Caco-2 (cell line): ENCODE data around the gene GABPA. TPM values are rescaled to one million over a fixed set of nuclear protein-coding genes. Genes with fewer than 3 reads are reported as not detected.
"Not testable (repeated sequence)": the region's sequence is repeated elsewhere in the genome, so short reads cannot be mapped to it uniquely, and the experiment has no call there.

Experiments used
- BruUV-seq: library from RNA; stranded (reverse); fragments of 400-500 nt; replicated peaks from 2 replicates; lab custom pipeline; 2021; lab: Mats Ljungman, UMichigan
- CTCF ChIA-PET: fragments of 300-600 bp; sonication (Branson Sonifier 250); formaldehyde crosslinking; loops from one replicate; lab custom pipeline; 2022; ENCODE audit warnings: antibody characterized with exemption; lab: Charles Lee
- POLR2A ChIA-PET: fragments of 300-600 bp; sonication (Branson Sonifier 250); formaldehyde crosslinking; loops from one replicate; lab custom pipeline; 2022; ENCODE audit warnings: antibody characterized with exemption; lab: Charles Lee
- DNase-seq, 2 experiments: peaks; one replicate each; pipeline versions ENCODE4 v3.0.0 to v3.0.0-alpha.2; 2020 to 2022
- H3K27me3 ChIP-seq: replicated peaks from 2 replicates; pipeline ENCODE4 v1.6.0; 2011; ENCODE audit warnings: low read length; ENCODE audit not compliant: control insufficient read depth, insufficient read depth
- H3K36me3 ChIP-seq: 2 replicates; pipeline ENCODE4 v1.5.1; 2011; ENCODE audit warnings: low read length; ENCODE audit not compliant: control insufficient read depth, insufficient read depth
- H3K4me1 ChIP-seq: fragments of 250-450 bp; sonication (Bioruptor Pico); 2 replicates; pipeline ENCODE4 v1.5.1; 2020; ENCODE audit warnings: mild to moderate bottlenecking
- H3K4me3 ChIP-seq: 2 replicates; pipeline ENCODE4 v1.5.1; 2011; ENCODE audit warnings: low read depth, mild to moderate bottlenecking, control low read depth, low read length
- H3K9me3 ChIP-seq: fragments of 250-450 bp; sonication (Bioruptor Pico); 2 replicates; pipeline ENCODE4 v1.5.1; 2020; ENCODE audit warnings: mild to moderate bottlenecking, moderate library complexity
- H3K27ac Mint-ChIP-seq: one replicate; pipeline ENCODE4 v1.8.0; 2022; ENCODE audit warnings: mixed read lengths; ENCODE audit not compliant: unreplicated experiment
- H3K27me3 Mint-ChIP-seq: one replicate; pipeline ENCODE4 v1.8.0; 2022; ENCODE audit warnings: mixed read lengths; ENCODE audit not compliant: insufficient read depth, unreplicated experiment
- H3K36me3 Mint-ChIP-seq: one replicate; pipeline ENCODE4 v1.8.0; 2022; ENCODE audit warnings: mild to moderate bottlenecking, mixed read lengths; ENCODE audit not compliant: insufficient read depth, unreplicated experiment
- H3K4me1 Mint-ChIP-seq: one replicate; pipeline ENCODE4 v1.8.0; 2022; ENCODE audit warnings: low read depth, mixed read lengths; ENCODE audit not compliant: unreplicated experiment
- H3K4me3 Mint-ChIP-seq: one replicate; pipeline ENCODE4 v1.8.0; 2022; ENCODE audit warnings: mild to moderate bottlenecking, moderate library complexity, mixed read lengths; ENCODE audit not compliant: unreplicated experiment
- H3K9me3 Mint-ChIP-seq: one replicate; pipeline ENCODE4 v1.8.0; 2022; ENCODE audit warnings: mixed read lengths; ENCODE audit not compliant: unreplicated experiment
- intact Hi-C: fragments of 100-400 bp; cut with micrococcal nuclease; formaldehyde crosslinking; loops from one replicate; pipeline ENCODE4 v1.10.0; 2022; ENCODE audit not compliant: unreplicated experiment
- total RNA-seq: library from RNA; stranded (reverse); gene quantifications from 2 replicates; pipeline ENCODE4 v1.2.3, GENCODE V29; 2022
- TF ChIP-seq, protein P1 (sequence below), 2 experiments: fragments of 200-600 bp in 1 of 2; IDR thresholded peaks; 1 replicate in 1 of 2; 2 replicates in 1 of 2; pipeline versions ENCODE4 v1.5.1 to v1.8.0; 2011 to 2022; ENCODE audit warnings: antibody characterized with exemption in 1 of 2, control low read depth in 1 of 2, inconsistent platforms in 1 of 2, low read depth in 1 of 2, low read length in 1 of 2, mild to moderate bottlenecking in 1 of 2, moderate library complexity in 1 of 2; ENCODE audit not compliant: insufficient read depth in 1 of 2, severe bottlenecking in 1 of 2, unreplicated experiment in 1 of 2

The GABPA gene
- total RNA-seq, 1 experiment from 2014 or later: 17.4 TPM

DNA sequence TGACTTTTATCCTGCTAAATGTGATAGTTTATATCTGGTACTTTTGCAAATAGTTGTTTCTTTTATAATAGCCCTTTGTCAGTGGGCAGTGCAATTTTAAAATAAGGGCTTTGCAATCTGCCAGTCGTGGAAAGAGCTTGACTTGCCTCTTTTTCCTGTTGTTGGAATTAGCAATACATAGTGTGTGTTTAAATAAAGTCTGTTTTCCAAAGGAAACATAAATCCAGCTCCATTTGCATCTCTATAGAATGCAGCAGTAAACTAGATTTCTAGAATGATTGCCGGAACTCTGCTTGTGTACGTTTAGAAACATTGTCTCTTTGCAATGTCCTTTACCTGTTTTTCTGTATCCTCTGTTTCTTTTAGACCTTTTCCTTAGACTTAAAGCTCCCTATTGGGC is 33.1 kb downstream of the GABPA start:
- CTCF ChIA-PET: interaction anchor here (1.0 kb wide), 1 partner anchor 34 kb away, joined by 4 read pairs; no protein-coding TSS in a partner anchor

DNA sequence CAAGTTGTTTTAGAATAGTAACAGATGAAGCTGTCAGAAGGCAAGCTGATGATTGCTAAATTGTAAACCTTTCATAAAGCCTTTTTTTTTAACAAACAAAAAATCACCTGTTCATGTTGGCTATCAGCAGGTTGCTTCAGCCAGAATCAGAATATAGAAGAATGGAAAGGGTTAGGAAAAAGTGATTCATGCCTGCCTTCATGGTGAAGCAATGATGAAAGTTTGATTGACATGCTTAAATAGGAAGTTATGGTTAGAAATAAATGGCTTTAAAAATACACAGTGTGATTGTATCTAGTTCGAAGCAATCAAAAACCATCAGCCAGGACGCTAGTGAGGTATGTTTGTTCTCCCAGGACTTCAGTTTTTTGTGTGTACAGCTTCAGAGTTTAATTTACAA is 37.9 kb downstream of the GABPA start:
- no peak for DNase-seq
- intact Hi-C loops: no loop called here
- Mint-ChIP-seq H3K27me3 (no peaks in the 10 kb centered on the region), H3K36me3 (no peaks in the 10 kb centered on the region), H3K4me3 (no peak overlapping the region), H3K4me1 (no peaks in the 10 kb centered on the region), H3K27ac (no peak overlapping the region), H3K9me3 (no peaks in the 10 kb centered on the region)
- BruUV-seq: no TSS peak
- Histone ChIP-seq H3K4me3 (no peak overlapping the region), H3K9me3 (no peaks in the 10 kb centered on the region), H3K36me3 (no peaks in the 10 kb centered on the region), H3K27me3 (no peaks in the 10 kb centered on the region), H3K4me1 (no peaks in the 10 kb centered on the region)
- TF ChIP-seq, protein P1, sequence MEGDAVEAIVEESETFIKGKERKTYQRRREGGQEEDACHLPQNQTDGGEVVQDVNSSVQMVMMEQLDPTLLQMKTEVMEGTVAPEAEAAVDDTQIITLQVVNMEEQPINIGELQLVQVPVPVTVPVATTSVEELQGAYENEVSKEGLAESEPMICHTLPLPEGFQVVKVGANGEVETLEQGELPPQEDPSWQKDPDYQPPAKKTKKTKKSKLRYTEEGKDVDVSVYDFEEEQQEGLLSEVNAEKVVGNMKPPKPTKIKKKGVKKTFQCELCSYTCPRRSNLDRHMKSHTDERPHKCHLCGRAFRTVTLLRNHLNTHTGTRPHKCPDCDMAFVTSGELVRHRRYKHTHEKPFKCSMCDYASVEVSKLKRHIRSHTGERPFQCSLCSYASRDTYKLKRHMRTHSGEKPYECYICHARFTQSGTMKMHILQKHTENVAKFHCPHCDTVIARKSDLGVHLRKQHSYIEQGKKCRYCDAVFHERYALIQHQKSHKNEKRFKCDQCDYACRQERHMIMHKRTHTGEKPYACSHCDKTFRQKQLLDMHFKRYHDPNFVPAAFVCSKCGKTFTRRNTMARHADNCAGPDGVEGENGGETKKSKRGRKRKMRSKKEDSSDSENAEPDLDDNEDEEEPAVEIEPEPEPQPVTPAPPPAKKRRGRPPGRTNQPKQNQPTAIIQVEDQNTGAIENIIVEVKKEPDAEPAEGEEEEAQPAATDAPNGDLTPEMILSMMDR (IDR thresholded peaks at IDR 0.05; ENCODE audit: insufficient read depth in 1 of 2, low read depth in 1 of 2, low read length in 1 of 2, severe bottlenecking in 1 of 2, unreplicated experiment in 1 of 2): no peak
- POLR2A ChIA-PET: no interaction called here
- CTCF ChIA-PET: no interaction called here

More for the DNA sequence above, 33.1 kb downstream of the GABPA start:
- no peaks in the 10 kb centered on the region for H3K9me3 ChIP-seq
- Mint-ChIP-seq H3K9me3 (no peaks in the 10 kb centered on the region), H3K4me3 (no peak overlapping the region), H3K36me3 (peaks cover 17% of the 10 kb centered on the region), H3K27ac (no peak overlapping the region), H3K27me3 (no peaks in the 10 kb centered on the region), H3K4me1 (no peaks in the 10 kb centered on the region)
- H3K36me3 ChIP-seq: no peaks in the 10 kb centered on the region
- H3K27me3 ChIP-seq: no peaks in the 10 kb centered on the region
- H3K4me1 ChIP-seq: no peaks in the 10 kb centered on the region
- TF ChIP-seq, protein P1 (IDR thresholded peaks at IDR 0.05; ENCODE audit: insufficient read depth in 1 of 2, low read depth in 1 of 2, low read length in 1 of 2, severe bottlenecking in 1 of 2, unreplicated experiment in 1 of 2): no peak
- intact Hi-C loops: no loop called here
- no peak for DNase-seq
- no TSS peak for BruUV-seq
- no peak overlapping the region for H3K4me3 ChIP-seq
- POLR2A ChIA-PET: no interaction called here

DNA sequence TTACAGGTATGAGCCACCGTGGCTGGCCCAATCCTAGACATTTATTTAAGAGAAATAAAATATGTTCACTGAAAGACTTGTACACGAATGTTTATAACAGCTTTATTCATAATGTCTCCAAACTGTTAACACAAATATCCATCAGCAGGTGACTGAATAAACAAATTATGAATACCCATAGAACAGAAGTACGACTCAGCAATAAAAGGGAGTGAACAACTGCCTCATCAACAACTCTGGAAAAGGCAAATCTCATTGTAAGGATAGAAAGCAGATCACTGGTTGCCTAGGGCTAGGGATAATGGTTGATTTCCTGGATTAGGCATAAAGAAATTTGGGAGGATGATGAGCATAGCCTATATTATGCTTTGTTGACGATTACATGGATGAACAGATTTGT is 41.7 kb downstream of the GABPA start:
- intact Hi-C loops: no loop called here
- TF ChIP-seq, protein P1 (IDR thresholded peaks at IDR 0.05; ENCODE audit: insufficient read depth in 1 of 2, low read depth in 1 of 2, low read length in 1 of 2, severe bottlenecking in 1 of 2, unreplicated experiment in 1 of 2): no peak
- ChIA-PET CTCF (interaction anchor here (1.1 kb wide), 1 partner anchor 168 kb away, joined by 4 read pairs; no protein-coding TSS in a partner anchor), POLR2A (no interaction called here)
- no peak overlapping the region for H3K4me3 ChIP-seq
- Mint-ChIP-seq H3K4me1 (no peaks in the 10 kb centered on the region), H3K27me3 (no peaks in the 10 kb centered on the region), H3K9me3 (no peaks in the 10 kb centered on the region), H3K36me3 (no peaks in the 10 kb centered on the region), H3K4me3 (no peak overlapping the region), H3K27ac (no peak overlapping the region)
- H3K36me3 ChIP-seq: no peaks in the 10 kb centered on the region
- BruUV-seq: no TSS peak
- no peaks in the 10 kb centered on the region for H3K27me3 ChIP-seq
- no peaks in the 10 kb centered on the region for H3K9me3 ChIP-seq
- no peak for DNase-seq
- H3K4me1 ChIP-seq: no peaks in the 10 kb centered on the region

DNA sequence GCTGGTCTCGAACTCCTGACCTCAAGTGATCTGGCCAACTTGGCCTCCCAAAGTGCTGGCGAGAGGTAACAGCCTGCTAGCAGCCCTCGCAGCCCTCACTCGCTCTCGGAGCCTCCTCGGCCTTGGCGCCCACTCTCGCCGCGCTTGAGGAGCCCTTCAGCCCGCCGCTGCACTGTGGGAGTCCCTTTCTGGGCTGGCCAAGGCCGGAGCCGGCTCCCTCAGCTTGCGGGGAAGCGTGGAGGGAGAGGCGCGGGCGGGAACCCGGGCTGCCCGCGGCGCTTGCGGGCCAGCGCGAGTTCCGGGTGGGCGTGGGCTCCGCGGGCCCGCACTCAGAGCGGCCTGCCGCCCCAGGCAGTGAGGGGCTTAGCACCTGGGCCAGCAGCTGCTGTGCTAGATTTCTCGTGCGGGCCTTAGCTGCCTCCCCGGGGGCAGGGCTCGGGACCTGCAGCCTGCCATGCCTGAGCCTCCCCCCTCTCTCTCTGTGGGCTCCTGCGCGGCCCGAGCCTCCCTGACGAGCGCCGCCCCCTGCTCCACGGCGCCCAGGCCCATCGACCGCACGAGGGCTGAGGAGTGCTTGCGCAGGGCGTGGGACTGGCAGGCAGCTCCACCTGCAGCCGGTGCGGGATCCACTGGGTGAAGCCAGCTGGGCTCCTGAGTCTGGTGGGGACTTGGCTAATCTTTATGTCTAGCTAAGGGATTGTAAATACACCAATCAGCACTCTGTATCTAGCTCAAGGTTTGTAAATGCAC is 43.5 kb downstream of the GABPA start:
- H3K9me3 Mint-ChIP-seq, H3K4me3 Mint-ChIP-seq: not testable (repeated sequence)

More for the DNA sequence above, 43.5 kb downstream of the GABPA start:
- H3K4me1 Mint-ChIP-seq, H3K36me3 Mint-ChIP-seq, POLR2A ChIA-PET, H3K4me3 ChIP-seq, H3K27me3 Mint-ChIP-seq, H3K27me3 ChIP-seq, H3K4me1 ChIP-seq, H3K27ac Mint-ChIP-seq, H3K36me3 ChIP-seq, DNase-seq, H3K9me3 ChIP-seq, intact Hi-C loops, BruUV-seq, CTCF ChIA-PET: not testable (repeated sequence)
